IMR-90 (cell line): ENCODE measurements around the gene IFNA14. TPM values are rescaled to one million over a fixed set of nuclear protein-coding genes. Genes with fewer than 3 reads are reported as not detected.

Experiments
- ATAC-seq: fragments of 200-7000 bp; cut with Tn5 transposase; 2 replicates; pipeline ENCODE4 v1.9.1; 2020; ENCODE audit warnings: low read depth, mild to moderate bottlenecking, moderate library complexity
- BruUV-seq: library from RNA; stranded (reverse); fragments of 400-500 nt; replicated peaks from 2 replicates; lab custom pipeline; 2021; lab: Mats Ljungman, UMichigan
- CTCF ChIA-PET: fragments of 300-600 bp; formaldehyde crosslinking; extraction: SDS; loops from one replicate; lab custom pipeline; 2021; ENCODE audit warnings: antibody characterized with exemption; lab: Yijun Ruan, JAX
- POLR2A ChIA-PET: fragments of 300-600 bp; sonication (Branson Sonifier 250); formaldehyde crosslinking; loops from one replicate; lab custom pipeline; 2022; ENCODE audit warnings: antibody characterized with exemption; ENCODE audit not compliant: unreplicated experiment; lab: Charles Lee
- DNase-seq: peaks from one replicate; pipeline ENCODE4 v3.0.0; 2013
- H2AFZ ChIP-seq: replicated peaks from 2 replicates; pipeline ENCODE3; 2013; ENCODE audit warnings: low read length, mild to moderate bottlenecking; ENCODE audit not compliant: poor library complexity
- H2AK5ac ChIP-seq: 2 replicates; pipeline ENCODE4 v1.6.1; 2013; ENCODE audit warnings: low read depth, low read length, inconsistent platforms
- H2AK9ac ChIP-seq: replicated peaks from 2 replicates; pipeline ENCODE3; 2013; ENCODE audit warnings: mild to moderate bottlenecking, low read depth, low read length, moderate library complexity; ENCODE audit not compliant: poor library complexity
- H2BK120ac ChIP-seq: 2 replicates; pipeline ENCODE4 v1.6.1; 2013; ENCODE audit warnings: low read depth, low read length, inconsistent platforms
- H2BK15ac ChIP-seq: 3 replicates; pipeline ENCODE4 v1.6.1; 2013; ENCODE audit warnings: low read depth, low read length, inconsistent platforms
- H2BK20ac ChIP-seq: 2 replicates; pipeline ENCODE4 v1.6.1; 2013; ENCODE audit warnings: low read depth, mild to moderate bottlenecking, inconsistent platforms, low read length, moderate library complexity
- H2BK5ac ChIP-seq: 2 replicates; pipeline ENCODE4 v1.6.1; 2013; ENCODE audit warnings: mild to moderate bottlenecking, low read depth, low read length, inconsistent platforms; ENCODE audit not compliant: poor library complexity, severe bottlenecking
- H3K14ac ChIP-seq: replicated peaks from 2 replicates; pipeline ENCODE4 v1.6.1; 2013; ENCODE audit warnings: low read depth, low read length, inconsistent platforms
- H3K18ac ChIP-seq: 2 replicates; pipeline ENCODE4 v1.6.1; 2013; ENCODE audit warnings: low read depth, low read length, control low read depth
- H3K23ac ChIP-seq: 2 replicates; pipeline ENCODE4 v1.6.1; 2013; ENCODE audit warnings: low read depth, low read length, inconsistent platforms
- H3K27ac ChIP-seq: 2 replicates; pipeline ENCODE4 v1.5.1; 2013; ENCODE audit warnings: mild to moderate bottlenecking, control low read depth, low read length; ENCODE audit not compliant: insufficient read depth
- H3K27me3 ChIP-seq: 2 replicates; pipeline ENCODE4 v1.6.1; 2013; ENCODE audit warnings: low read length; ENCODE audit not compliant: control insufficient read depth, insufficient read depth
- H3K36me3 ChIP-seq: 2 replicates; pipeline ENCODE4 v1.6.1; 2013; ENCODE audit warnings: low read length, mixed read lengths; ENCODE audit not compliant: control insufficient read depth, insufficient read depth
- H3K4ac ChIP-seq: 2 replicates; pipeline ENCODE4 v1.6.1; 2013; ENCODE audit warnings: low read depth, low read length, inconsistent platforms
- H3K4me1 ChIP-seq: 2 replicates; pipeline ENCODE4 v1.6.1; 2013; ENCODE audit warnings: low read length, mixed read lengths; ENCODE audit not compliant: control insufficient read depth, insufficient read depth
- H3K4me2 ChIP-seq: 2 replicates; pipeline ENCODE4 v1.6.1; 2013; ENCODE audit warnings: low read depth, mild to moderate bottlenecking, control low read depth, low read length, moderate library complexity
- H3K4me3 ChIP-seq: 2 replicates; pipeline ENCODE4 v1.5.1; 2013; ENCODE audit warnings: low read depth, mild to moderate bottlenecking, control low read depth, low read length, moderate library complexity; ENCODE audit not compliant: insufficient read depth
- H3K56ac ChIP-seq: 2 replicates; pipeline ENCODE4 v1.6.1; 2013; ENCODE audit warnings: low read length, inconsistent platforms; ENCODE audit not compliant: insufficient read depth; ENCODE audit errors: extremely low read depth
- H3K79me1 ChIP-seq, 2 experiments: 2 replicates each; pipeline ENCODE4 v1.6.1; 2013; ENCODE audit warnings: low read length in 2 of 2, inconsistent platforms in 1 of 2, low read depth in 1 of 2
- H3K9ac ChIP-seq: 2 replicates; pipeline ENCODE4 v1.6.1; 2013; ENCODE audit warnings: low read depth, low read length, control low read depth
- H3K9me1 ChIP-seq: 2 replicates; pipeline ENCODE4 v1.6.1; 2013; ENCODE audit warnings: low read length, inconsistent platforms; ENCODE audit not compliant: insufficient read depth
- H3K9me3 ChIP-seq: 2 replicates; pipeline ENCODE4 v1.6.1; 2013; ENCODE audit warnings: low read length; ENCODE audit not compliant: control insufficient read depth, insufficient read depth
- H4K20me1 ChIP-seq: 2 replicates; pipeline ENCODE4 v1.6.1; 2013; ENCODE audit warnings: low read length, inconsistent platforms; ENCODE audit not compliant: insufficient read depth
- H4K5ac ChIP-seq: 2 replicates; pipeline ENCODE4 v1.6.1; 2013; ENCODE audit warnings: mild to moderate bottlenecking, low read depth, low read length, control low read depth
- H4K8ac ChIP-seq, 2 experiments: 2 replicates each; pipeline ENCODE4 v1.6.1; 2013; ENCODE audit warnings: low read depth in 2 of 2, low read length in 2 of 2, control low read depth in 1 of 2, inconsistent platforms in 1 of 2
- H4K91ac ChIP-seq: 2 replicates; pipeline ENCODE4 v1.6.1; 2013; ENCODE audit warnings: low read depth, low read length, inconsistent platforms; ENCODE audit not compliant: insufficient read depth
- NFE2L2 ChIP-seq: fragments of 150-350 bp; IDR thresholded peaks from 2 replicates; pipeline ENCODE4 v1.6.1; 2016; ENCODE audit warnings: low read depth, mild to moderate bottlenecking, low read length
- SMC3 ChIP-seq: fragments of 150-350 bp; IDR thresholded peaks from 2 replicates; pipeline ENCODE4 v1.6.1; 2016; ENCODE audit warnings: low read depth, mild to moderate bottlenecking, antibody characterized with exemption, low read length, moderate library complexity
- WGBS, 2 experiments: methylation state at CpG; one replicate each; pipeline versions ENCODE4 v1.1.5 to v1.1.7; 2013; ENCODE audit warnings: missing lambda C conversion rate in 2 of 2; ENCODE audit not compliant: insufficient read length in 1 of 2; ENCODE audit errors: extremely low coverage in 2 of 2; 5-methylcytosine and 5-hydroxymethylcytosine counted together
- dilution Hi-C: fragments of 300-500 bp; cut with HindIII; formaldehyde crosslinking; loops from one replicate; pipeline ENCODE4 v1.14.3; 2018; ENCODE audit warnings: low sequenced_read_pairs; ENCODE audit not compliant: unreplicated experiment
- in situ Hi-C: fragments of 300-500 bp; cut with MboI; formaldehyde crosslinking; loops from 3 replicates; pipeline ENCODE4 v1.14.3; 2019; ENCODE audit warnings: low sequenced_read_pairs, inconsistent platforms, mixed read lengths
- intact Hi-C: fragments of 100-400 bp; cut with micrococcal nuclease; formaldehyde crosslinking; loops from 2 replicates; pipeline ENCODE4 v1.10.0; 2022
- polyA plus RNA-seq, 3 experiments: library from polyadenylated mRNA; depleted of rRNA; stranded (reverse); fragments of >200 nt; gene quantifications; 2 replicates each; pipeline ENCODE4 v1.2.3, GENCODE V29; 2012; ENCODE audit warnings: low replicate concordance in 1 of 3
- total RNA-seq: library from RNA; depleted of rRNA; stranded (reverse); fragments of >200 nt; gene quantifications from 2 replicates; pipeline ENCODE4 v1.2.3, GENCODE V29; 2012

Gene IFNA14
- total and polyA plus RNA-seq, 2 of the 4 experiments (the other 2 are of a cell fraction), result not detected

DNA sequence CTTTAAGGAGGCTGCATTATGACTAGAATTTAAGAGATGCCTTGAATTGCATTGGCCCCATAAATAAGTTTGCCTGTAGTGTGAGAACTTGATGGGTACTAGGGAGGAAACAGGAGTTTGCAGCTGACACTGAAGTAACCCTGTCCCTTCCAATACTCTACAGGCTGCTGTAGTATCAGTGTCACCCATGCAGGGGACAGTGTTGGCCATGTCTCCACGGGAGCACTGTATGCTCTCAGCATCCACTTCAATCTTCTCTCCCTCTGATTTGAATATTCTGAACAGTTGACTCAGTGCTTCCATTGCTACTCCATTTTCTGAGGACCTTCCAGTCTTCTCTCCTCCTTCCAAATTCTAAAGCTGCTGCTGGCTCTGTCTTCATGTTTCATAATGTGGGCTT lies 11.4 kb upstream of the IFNA14 start:
- H4K8ac ChIP-seq, result no peak overlapping the region
- no peak overlapping the region for H2AFZ ChIP-seq
- POLR2A ChIA-PET, result no interaction called here
- H3K4me3 ChIP-seq, result no peak overlapping the region
- no peak overlapping the region for H2BK20ac ChIP-seq
- no peaks in the 10 kb centered on the region for H3K36me3 ChIP-seq
- H4K91ac ChIP-seq, result no peak overlapping the region
- intact Hi-C loops (loop anchor here (5.0 kb wide), 1 partner anchor 146 kb away; no protein-coding TSS in a partner anchor), in situ Hi-C loops (no loop called here), dilution Hi-C loops (no loop called here)
- no peaks in the 10 kb centered on the region for H3K9me1 ChIP-seq
- BruUV-seq, result no TSS peak
- H3K4me1 ChIP-seq, result 0 out of 2 replicates have a peak, but pooled peaks cover 1% of the 10 kb centered on the region
- H3K27ac ChIP-seq, result no peak overlapping the region
- no peak overlapping the region for H4K5ac ChIP-seq
- H3K18ac ChIP-seq, result no peak overlapping the region
- H2AK5ac ChIP-seq, result no peak overlapping the region
- no peaks in the 10 kb centered on the region for H4K20me1 ChIP-seq
- no peak overlapping the region for H2BK15ac ChIP-seq
- H3K79me1 ChIP-seq, result no peaks in the 10 kb centered on the region
- ATAC-seq (no peak), DNase-seq (no peak)
- H3K56ac ChIP-seq, result no peak overlapping the region
- H3K9me3 ChIP-seq, result no peaks in the 10 kb centered on the region
- H3K23ac ChIP-seq, result no peak overlapping the region
- peaks cover 13% of the 10 kb centered on the region for H3K27me3 ChIP-seq
- no peak overlapping the region for H2BK5ac ChIP-seq
- no peak overlapping the region for H2BK120ac ChIP-seq
- CTCF ChIA-PET, result no interaction called here
- H2AK9ac ChIP-seq, result no peak overlapping the region
- no peak overlapping the region for H3K14ac ChIP-seq
- no peak overlapping the region for H3K4me2 ChIP-seq
- TF ChIP-seq NFE2L2 (no peak), SMC3 (no peak)
- H3K4ac ChIP-seq, result no peak overlapping the region
- 29% methylated on average over 1 of the region's 1 CpG; no CpG with 5 or more reads in 1 of the 2 experiments for WGBS, 2 experiments
- H3K9ac ChIP-seq, result no peak overlapping the region
